ENCODE data around the gene TREH. TPM values are rescaled to one million over a fixed set of nuclear protein-coding genes. Genes with fewer than 3 reads are reported as not detected.

Gene TREH
- total RNA-seq, 4 donors from 2014 or later = not detected

DNA sequence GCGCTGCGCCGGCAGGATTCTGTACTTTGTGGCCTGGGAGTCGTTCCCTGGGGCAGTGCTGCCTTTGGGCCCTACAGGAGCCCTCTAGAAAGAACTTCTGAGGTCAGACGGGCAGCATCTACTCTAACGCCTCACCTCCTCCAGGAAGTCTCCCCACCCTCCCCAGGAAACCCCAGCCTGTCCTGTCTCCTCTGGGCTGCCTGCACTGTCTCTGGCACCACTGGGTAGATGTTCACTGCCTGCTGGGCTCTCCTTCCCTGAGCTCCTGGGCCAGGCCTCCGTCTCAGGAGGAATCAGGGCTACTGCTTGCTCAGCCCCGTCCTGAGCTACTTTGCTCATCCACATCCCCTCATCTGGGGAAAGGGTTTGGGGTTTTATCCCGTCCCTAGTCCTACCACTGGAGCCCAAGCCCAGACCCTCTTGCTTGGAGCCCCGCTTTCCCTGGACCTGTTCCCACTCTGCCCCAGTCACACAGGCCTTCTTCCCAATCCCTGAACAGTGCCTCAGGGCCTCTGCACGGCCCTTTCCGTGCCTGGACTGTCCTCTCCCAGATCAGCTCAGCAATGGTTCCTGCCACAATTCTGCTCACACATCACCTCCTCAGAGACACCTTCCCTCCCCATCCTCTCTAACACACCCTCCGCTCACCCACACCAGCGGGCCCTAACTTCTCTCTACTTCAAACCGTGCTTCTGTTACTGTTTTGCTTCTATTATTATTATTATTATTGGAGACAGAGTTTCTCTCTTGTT is 11.3 kb upstream of the TREH start:
- H3K27ac ChIP-seq = peak overlapping the region; percentile 76 to 89 (median 88)
- DNase-seq (ENCODE audit: low spot score in 2 of 2) = no peak
- no peaks in the 10 kb centered on the region for H3K9me3 ChIP-seq
- TF ChIP-seq EP300 (IDR thresholded peaks at IDR 0.05) (no peak), POLR2A (IDR thresholded peaks at IDR 0.05) (no peak)
- TF ChIP-seq, protein P1, sequence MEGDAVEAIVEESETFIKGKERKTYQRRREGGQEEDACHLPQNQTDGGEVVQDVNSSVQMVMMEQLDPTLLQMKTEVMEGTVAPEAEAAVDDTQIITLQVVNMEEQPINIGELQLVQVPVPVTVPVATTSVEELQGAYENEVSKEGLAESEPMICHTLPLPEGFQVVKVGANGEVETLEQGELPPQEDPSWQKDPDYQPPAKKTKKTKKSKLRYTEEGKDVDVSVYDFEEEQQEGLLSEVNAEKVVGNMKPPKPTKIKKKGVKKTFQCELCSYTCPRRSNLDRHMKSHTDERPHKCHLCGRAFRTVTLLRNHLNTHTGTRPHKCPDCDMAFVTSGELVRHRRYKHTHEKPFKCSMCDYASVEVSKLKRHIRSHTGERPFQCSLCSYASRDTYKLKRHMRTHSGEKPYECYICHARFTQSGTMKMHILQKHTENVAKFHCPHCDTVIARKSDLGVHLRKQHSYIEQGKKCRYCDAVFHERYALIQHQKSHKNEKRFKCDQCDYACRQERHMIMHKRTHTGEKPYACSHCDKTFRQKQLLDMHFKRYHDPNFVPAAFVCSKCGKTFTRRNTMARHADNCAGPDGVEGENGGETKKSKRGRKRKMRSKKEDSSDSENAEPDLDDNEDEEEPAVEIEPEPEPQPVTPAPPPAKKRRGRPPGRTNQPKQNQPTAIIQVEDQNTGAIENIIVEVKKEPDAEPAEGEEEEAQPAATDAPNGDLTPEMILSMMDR (IDR thresholded peaks at IDR 0.05) = no peak
- H3K4me1 ChIP-seq = peaks cover 0 to 38% (median 11%) of the 10 kb centered on the region in 4 donors
- peak overlapping the region in 1 of 4 donors; percentile 50 for H3K4me3 ChIP-seq
- no peaks in the 10 kb centered on the region for H3K27me3 ChIP-seq
- no peaks in the 10 kb centered on the region for H3K36me3 ChIP-seq
- 93 to 94% methylated on average over 9 to 15 of the region's 15 CpGs for WGBS, 2 donors

DNA sequence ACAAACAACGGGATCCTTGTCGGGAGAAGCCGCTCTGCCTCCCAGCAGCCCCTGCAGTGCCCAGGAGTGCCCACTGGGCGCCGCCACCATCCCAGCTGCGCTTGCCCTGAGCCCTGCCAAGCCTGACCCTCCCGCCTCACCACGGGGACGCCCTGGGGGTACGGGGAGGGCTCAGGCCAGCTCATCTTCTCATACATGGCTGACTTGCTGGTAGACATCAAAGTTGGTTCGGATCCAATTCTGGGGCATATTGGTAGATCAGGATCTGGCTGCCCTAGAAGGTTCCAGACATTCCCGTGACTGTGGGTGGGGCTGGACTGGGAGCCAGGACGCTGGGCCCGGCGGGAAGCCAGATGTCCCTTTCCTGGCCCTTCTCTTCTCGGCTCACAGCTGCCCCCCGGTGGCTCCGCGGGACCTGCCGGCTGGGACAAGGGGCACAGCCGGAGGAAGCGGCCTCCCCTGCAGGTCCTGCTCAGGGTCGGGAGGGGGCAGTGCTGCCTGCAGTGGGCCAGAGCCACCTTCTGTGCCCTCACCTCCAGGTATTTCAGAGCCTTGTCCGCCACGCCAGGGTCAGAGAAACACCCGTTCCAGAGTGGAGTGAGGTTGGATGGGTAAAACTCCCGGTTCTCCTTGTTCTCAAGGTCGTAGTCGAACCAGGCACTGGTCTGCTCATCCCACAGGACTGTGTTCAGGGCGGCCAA is 10.6 kb upstream of the TREH start:
- H3K4me3 ChIP-seq = peak overlapping the region; percentile 26 to 50 (median 32)
- peak; percentile 69 to 88 for DNase-seq (ENCODE audit: low spot score in 2 of 2)
- H3K9me3 ChIP-seq = no peaks in the 10 kb centered on the region
- H3K36me3 ChIP-seq = no peaks in the 10 kb centered on the region
- 11% methylated on average over 15 of the region's 30 CpGs; no CpG with 5 or more reads in 1 of the 2 donors for WGBS, 2 donors
- peaks cover 0 to 38% (median 11%) of the 10 kb centered on the region in 4 donors for H3K4me1 ChIP-seq
- no peaks in the 10 kb centered on the region for H3K27me3 ChIP-seq
- TF ChIP-seq POLR2A (IDR thresholded peaks at IDR 0.05) = peak in 1 of 2 donors; percentile 12
- TF ChIP-seq, protein P1 (IDR thresholded peaks at IDR 0.05) = peak; percentile 67 to 97 (median 91)
- peak; percentile 79 to 87 for TF ChIP-seq EP300 (IDR thresholded peaks at IDR 0.05)
- peak overlapping the region; percentile 76 to 89 (median 88) for H3K27ac ChIP-seq

DNA sequence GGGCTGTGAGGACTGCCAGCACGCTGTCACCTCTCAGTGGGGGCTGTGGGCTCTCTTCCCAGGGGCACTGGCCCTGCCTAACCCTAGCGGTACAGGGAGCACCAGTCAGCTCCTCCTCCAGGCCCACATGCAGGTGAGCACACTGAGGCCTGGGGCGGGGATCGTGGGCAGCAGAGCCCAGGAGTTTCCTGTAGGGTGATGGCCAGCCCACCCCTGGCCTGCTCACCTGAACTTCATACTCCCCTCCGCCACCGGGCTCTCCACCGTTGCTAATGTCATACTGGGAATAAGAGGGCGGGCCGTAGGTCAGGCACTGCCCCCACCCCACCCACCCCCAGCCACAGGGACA is 10.0 kb upstream of the TREH start:
- Histone ChIP-seq H3K9me3 (no peaks in the 10 kb centered on the region), H3K4me1 (peaks cover 0 to 38% (median 11%) of the 10 kb centered on the region in 4 donors), H3K36me3 (no peaks in the 10 kb centered on the region), H3K27me3 (no peaks in the 10 kb centered on the region), H3K4me3 (peak overlapping the region; percentile 26 to 50 (median 32)), H3K27ac (peak overlapping the region; percentile 76 to 89 (median 88))
- TF ChIP-seq, protein P1 (IDR thresholded peaks at IDR 0.05) = no peak
- TF ChIP-seq EP300 (IDR thresholded peaks at IDR 0.05) (no peak), POLR2A (IDR thresholded peaks at IDR 0.05) (no peak)
- DNase-seq (ENCODE audit: low spot score in 2 of 2) = no peak
- WGBS, 2 donors = 8 to 11% methylated on average over 6 to 7 of the region's 9 CpGs

DNA sequence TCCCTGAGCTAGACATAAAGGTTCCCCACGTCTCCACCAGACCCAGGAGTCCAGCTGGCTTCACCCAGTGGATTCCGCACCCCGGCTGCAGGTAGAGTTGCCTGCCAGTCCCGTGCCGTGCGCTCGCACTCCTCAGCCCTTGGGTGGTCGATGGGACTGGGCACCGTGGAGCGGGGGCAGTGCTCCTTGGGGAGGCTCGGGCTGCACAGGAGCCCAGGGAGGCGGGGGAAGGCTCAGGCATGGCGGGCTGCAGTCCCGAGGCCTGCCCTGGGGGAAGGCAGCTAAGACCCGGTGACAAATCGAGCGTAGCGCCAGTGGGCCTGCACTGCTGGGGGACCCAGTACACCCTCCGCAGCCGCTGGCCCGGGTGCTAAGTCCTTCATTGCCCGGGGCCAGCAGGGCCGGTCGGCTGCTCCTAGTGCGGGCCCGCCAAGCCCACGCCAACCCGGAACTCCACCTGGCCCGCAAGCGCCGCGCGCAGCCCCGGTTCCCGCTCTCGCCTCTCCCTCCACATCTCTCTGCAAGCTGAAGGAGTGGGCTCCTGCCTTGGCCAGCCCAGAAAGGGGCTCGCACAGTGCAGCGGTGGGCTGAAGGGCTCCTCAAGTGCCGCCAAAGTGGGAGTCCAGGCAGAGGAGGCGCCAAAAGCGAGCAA is 9.5 kb upstream of the TREH start:
- Histone ChIP-seq H3K9me3 (no peaks in the 10 kb centered on the region), H3K27me3 (no peaks in the 10 kb centered on the region), H3K4me3 (peak overlapping the region in 2 of 4 donors; percentile 35 to 50), H3K36me3 (no peaks in the 10 kb centered on the region), H3K4me1 (peaks cover 0 to 38% (median 11%) of the 10 kb centered on the region in 4 donors), H3K27ac (peak overlapping the region; percentile 76 to 89 (median 88))
- no peak for TF ChIP-seq EP300 (IDR thresholded peaks at IDR 0.05)
- TF ChIP-seq, protein P1 (IDR thresholded peaks at IDR 0.05) = no peak
- no peak for TF ChIP-seq POLR2A (IDR thresholded peaks at IDR 0.05)
- 49 to 82% methylated on average over 23 to 27 of the region's 41 CpGs for WGBS, 2 donors
- no peak for DNase-seq (ENCODE audit: low spot score in 2 of 2)
